HG03280 (cell line): Measurements from ENCODE around the gene ITPR3.
"Not testable (repeated sequence)": the region's sequence is repeated elsewhere in the genome, so short reads cannot be mapped to it uniquely, and the experiment has no call there.

Experiments
- ATAC-seq: cut with Tn5 transposase; IDR thresholded peaks from one replicate; pipeline ENCODE4 v1.9.1; 2021; ENCODE audit warnings: mild to moderate bottlenecking, moderate library complexity; ENCODE audit not compliant: unreplicated experiment

ITPR3 gene

GRCh38 chr6:33610779-33611732 lies 10.1 kb upstream of the ITPR3 start:
- no peak for ATAC-seq

- no peak for ATAC-seq
Measured at GRCh38 chr6:33613146-33613794, 7.9 kb upstream of the ITPR3 start.

- ATAC-seq = no peak
Measured at GRCh38 chr6:33613795-33614168, 7.3 kb upstream of the ITPR3 start.

GRCh38 chr6:33616113-33616512 lies 5.0 kb upstream of the ITPR3 start:
- ATAC-seq = no peak

- no peak for ATAC-seq
Measured at GRCh38 chr6:33616913-33617312, 4.2 kb upstream of the ITPR3 start.

GRCh38 chr6:33619166-33619840 lies 1.8 kb upstream of the ITPR3 start:
- ATAC-seq = no peak

- no peak for ATAC-seq
Measured at GRCh38 chr6:33620158-33620855, 815 bp upstream of the ITPR3 start.

- ATAC-seq = peak; percentile 17
Measured at GRCh38 chr6:33621711-33622388, 728 bp downstream of the ITPR3 start.

GRCh38 chr6:33622456-33623431 lies 1.6 kb downstream of the ITPR3 start:
- no peak for ATAC-seq

GRCh38 chr6:33623895-33624381 lies 2.8 kb downstream of the ITPR3 start:
- ATAC-seq = no peak

GRCh38 chr6:33624856-33625255 lies 3.7 kb downstream of the ITPR3 start:
- ATAC-seq = no peak

- ATAC-seq = no peak
Measured at GRCh38 chr6:33627876-33628275, 6.8 kb downstream of the ITPR3 start.

GRCh38 chr6:33628401-33628964 lies 7.4 kb downstream of the ITPR3 start:
- ATAC-seq = no peak

- no peak for ATAC-seq
Measured at GRCh38 chr6:33630014-33630413, 8.9 kb downstream of the ITPR3 start.

- not testable (repeated sequence) for ATAC-seq
Measured at GRCh38 chr6:33631521-33631920, 10.4 kb downstream of the ITPR3 start.

GRCh38 chr6:33631971-33632557 lies 10.9 kb downstream of the ITPR3 start:
- ATAC-seq = no peak

- no peak for ATAC-seq
Measured at GRCh38 chr6:33632558-33633039, 11.5 kb downstream of the ITPR3 start.

- no peak for ATAC-seq
Measured at GRCh38 chr6:33633084-33633461, 12.0 kb downstream of the ITPR3 start.
